OCI-LY3 (cell line): Measurements from ENCODE around the gene ETNK2.

Experiments
- H2AFZ ChIP-seq: fragments of 200-600, 300-600 bp; shearing (Covaris generic); 2 replicates; pipeline ENCODE4 v1.6.0; 2014; ENCODE audit warnings: antibody characterized with exemption, low read depth, low read length
- H3K27ac ChIP-seq: fragments of 200-600, 300-600 bp; sonication (generic); 2 replicates; pipeline ENCODE4 v1.5.1; 2014; ENCODE audit warnings: mild to moderate bottlenecking, low read length, moderate library complexity, mixed read lengths
- H3K27me3 ChIP-seq: fragments of 200-600, 300-600 bp; sonication (generic); 2 replicates; pipeline ENCODE4 v1.6.1; 2014; ENCODE audit warnings: low read depth, low read length, mixed read lengths
- H3K36me3 ChIP-seq: fragments of 200-600, 300-600 bp; sonication (generic); replicated peaks from 2 replicates; pipeline ENCODE3; 2014; ENCODE audit warnings: low read depth, low read length, mixed read lengths
- H3K4me1 ChIP-seq: fragments of 300-600, 200-600 bp; sonication (generic); 2 replicates; pipeline ENCODE4 v1.6.1; 2014; ENCODE audit warnings: low read length, mixed read lengths
- H3K4me2 ChIP-seq: fragments of 200-600, 300-600 bp; sonication (generic); 2 replicates; pipeline ENCODE4 v1.6.1; 2014; ENCODE audit warnings: low read length, mixed read lengths
- H3K4me3 ChIP-seq: fragments of 300-600, 200-600 bp; sonication (generic); 2 replicates; pipeline ENCODE4 v1.5.1; 2014; ENCODE audit warnings: antibody characterized with exemption, mild to moderate bottlenecking, low read length, moderate library complexity
- H3K79me2 ChIP-seq: fragments of 300-600, 200-600 bp; shearing (Covaris generic); 2 replicates; pipeline ENCODE4 v1.6.1; 2014; ENCODE audit warnings: mild to moderate bottlenecking, low read length, mixed read lengths
- H3K9ac ChIP-seq: fragments of 300-600, 200-600 bp; shearing (Covaris generic); 2 replicates; pipeline ENCODE4 v1.6.0; 2014; ENCODE audit warnings: mild to moderate bottlenecking, low read length, moderate library complexity
- H3K9me3 ChIP-seq: fragments of 200-600, 300-600 bp; shearing (Covaris generic); 2 replicates; pipeline ENCODE4 v1.6.1; 2014; ENCODE audit warnings: low read length, mixed read lengths; ENCODE audit not compliant: insufficient read depth
- H4K20me1 ChIP-seq: fragments of 200-600, 300-600 bp; sonication (generic); 2 replicates; pipeline ENCODE4 v1.6.1; 2016; ENCODE audit warnings: low read length, mixed read lengths; ENCODE audit not compliant: insufficient read depth
- EZH2phosphoT487 ChIP-seq: fragments of 200-600 bp; shearing (Covaris generic); IDR thresholded peaks from 2 replicates; pipeline ENCODE4 v1.6.1; 2018; ENCODE audit warnings: antibody characterized with exemption, mixed run types, low read depth
- TF ChIP-seq, protein P1 (sequence below): fragments of 200-600, 300-600 bp; sonication (generic); IDR thresholded peaks from 2 replicates; pipeline ENCODE4 v1.5.1; 2014; ENCODE audit warnings: antibody characterized with exemption, low read length, low read depth

The ETNK2 gene

DNA sequence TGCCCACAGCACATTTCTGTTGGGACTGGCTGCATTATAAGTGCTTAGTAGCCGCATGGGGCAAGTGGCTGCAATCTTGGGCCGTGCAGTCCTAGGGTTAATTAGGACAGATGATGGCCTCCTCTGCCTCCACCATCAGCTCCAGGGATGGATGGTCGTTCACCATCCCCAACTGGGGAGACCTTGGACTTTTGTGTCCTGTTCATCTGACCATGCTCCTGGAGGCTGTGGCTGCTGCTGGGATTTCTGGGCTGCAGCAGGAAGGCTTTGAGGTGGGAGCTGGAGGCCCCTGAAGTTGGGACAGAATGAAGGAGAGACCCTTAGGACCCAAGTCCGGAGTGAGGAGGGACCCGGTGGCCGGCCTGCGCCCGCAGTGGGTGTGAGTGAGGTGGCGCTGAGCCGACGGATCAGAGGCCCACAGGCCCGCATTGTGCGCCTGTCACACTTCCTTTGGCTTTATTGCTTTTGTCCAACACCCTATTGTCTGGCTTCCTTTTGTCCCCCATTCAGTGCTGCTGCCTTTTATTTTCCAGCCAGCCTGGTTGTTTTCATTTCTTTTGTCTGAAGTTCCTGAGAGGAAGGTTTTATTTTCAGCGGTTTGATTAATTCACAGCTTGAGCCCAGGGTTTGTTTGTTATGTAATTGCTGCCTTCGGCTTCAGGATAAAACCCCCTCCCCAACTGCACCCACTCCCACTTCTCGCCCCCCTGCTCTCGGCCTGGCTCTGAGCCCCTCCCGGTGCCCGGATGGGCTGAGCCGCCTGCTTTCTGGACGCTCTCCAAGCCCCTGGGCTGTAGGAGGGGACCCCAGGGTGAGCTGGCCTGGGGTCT is 43.3 kb downstream of the ETNK2 start:
- H3K9ac ChIP-seq: no peak overlapping the region

DNA sequence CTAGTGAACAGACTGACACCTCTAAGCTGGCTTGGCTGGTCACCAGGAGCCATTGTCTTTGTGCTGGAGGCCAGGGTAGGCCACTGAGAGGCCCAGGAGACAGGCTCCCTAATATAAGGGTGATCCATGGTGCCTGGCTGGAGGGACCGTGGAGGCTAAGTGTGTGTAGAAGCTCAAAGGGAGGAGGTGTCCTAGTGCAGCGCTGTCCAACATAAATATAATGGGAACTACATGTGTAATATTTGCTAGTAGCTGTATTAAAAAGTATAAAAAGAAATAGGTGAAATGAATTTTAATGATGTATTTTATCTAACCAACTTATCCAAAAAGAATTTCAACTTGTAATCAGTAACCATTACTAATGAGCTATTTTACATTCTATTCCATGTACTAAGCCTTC is 44.0 kb downstream of the ETNK2 start:
- no peak overlapping the region for H3K9ac ChIP-seq
- no peaks in the 10 kb centered on the region for H3K79me2 ChIP-seq
- no peaks in the 10 kb centered on the region for H4K20me1 ChIP-seq
- H3K4me1 ChIP-seq: no peaks in the 10 kb centered on the region
- no peak overlapping the region for H3K27ac ChIP-seq
- H3K36me3 ChIP-seq: no peaks in the 10 kb centered on the region
- TF ChIP-seq, protein P1, sequence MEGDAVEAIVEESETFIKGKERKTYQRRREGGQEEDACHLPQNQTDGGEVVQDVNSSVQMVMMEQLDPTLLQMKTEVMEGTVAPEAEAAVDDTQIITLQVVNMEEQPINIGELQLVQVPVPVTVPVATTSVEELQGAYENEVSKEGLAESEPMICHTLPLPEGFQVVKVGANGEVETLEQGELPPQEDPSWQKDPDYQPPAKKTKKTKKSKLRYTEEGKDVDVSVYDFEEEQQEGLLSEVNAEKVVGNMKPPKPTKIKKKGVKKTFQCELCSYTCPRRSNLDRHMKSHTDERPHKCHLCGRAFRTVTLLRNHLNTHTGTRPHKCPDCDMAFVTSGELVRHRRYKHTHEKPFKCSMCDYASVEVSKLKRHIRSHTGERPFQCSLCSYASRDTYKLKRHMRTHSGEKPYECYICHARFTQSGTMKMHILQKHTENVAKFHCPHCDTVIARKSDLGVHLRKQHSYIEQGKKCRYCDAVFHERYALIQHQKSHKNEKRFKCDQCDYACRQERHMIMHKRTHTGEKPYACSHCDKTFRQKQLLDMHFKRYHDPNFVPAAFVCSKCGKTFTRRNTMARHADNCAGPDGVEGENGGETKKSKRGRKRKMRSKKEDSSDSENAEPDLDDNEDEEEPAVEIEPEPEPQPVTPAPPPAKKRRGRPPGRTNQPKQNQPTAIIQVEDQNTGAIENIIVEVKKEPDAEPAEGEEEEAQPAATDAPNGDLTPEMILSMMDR: no peak
- no peak for TF ChIP-seq EZH2phosphoT487
- H3K4me2 ChIP-seq: no peak overlapping the region
- no peak overlapping the region for H3K4me3 ChIP-seq
- H3K27me3 ChIP-seq: peaks cover 7% of the 10 kb centered on the region; the same call in 1 of the 2 replicates
- H3K9me3 ChIP-seq: no peaks in the 10 kb centered on the region
- H2AFZ ChIP-seq: no peak overlapping the region

More for the DNA sequence above, 43.3 kb downstream of the ETNK2 start:
- no peak overlapping the region for H3K4me2 ChIP-seq
- H3K79me2 ChIP-seq: no peaks in the 10 kb centered on the region
- H4K20me1 ChIP-seq: no peaks in the 10 kb centered on the region
- H3K4me3 ChIP-seq: no peak overlapping the region
- no peaks in the 10 kb centered on the region for H3K4me1 ChIP-seq
- peaks cover 7% of the 10 kb centered on the region; the same call in 1 of the 2 replicates for H3K27me3 ChIP-seq
- no peaks in the 10 kb centered on the region for H3K36me3 ChIP-seq
- no peak overlapping the region for H2AFZ ChIP-seq
- H3K9me3 ChIP-seq: no peaks in the 10 kb centered on the region
- no peak overlapping the region for H3K27ac ChIP-seq
- TF ChIP-seq, protein P1: no peak
- TF ChIP-seq EZH2phosphoT487: no peak

DNA sequence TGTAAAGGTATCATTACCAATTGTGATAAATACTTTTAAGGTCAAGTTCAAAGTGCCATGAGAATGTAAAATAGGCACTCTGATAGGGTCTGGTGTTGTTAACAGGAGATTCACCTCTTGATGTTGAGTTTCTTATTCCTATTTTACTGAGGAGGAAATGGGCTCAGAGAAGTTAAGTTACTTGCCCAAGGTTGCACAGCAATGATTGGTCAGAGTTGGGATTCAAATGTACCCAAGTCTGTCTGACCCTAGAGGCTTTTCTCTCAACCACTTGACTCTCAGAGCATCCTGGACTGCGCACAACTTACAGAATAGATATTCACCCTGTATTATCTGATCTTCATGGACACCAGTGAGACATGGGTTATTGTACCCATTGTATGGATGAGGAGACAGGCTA is 45.0 kb downstream of the ETNK2 start:
- Histone ChIP-seq H3K9ac (no peak overlapping the region), H3K79me2 (no peaks in the 10 kb centered on the region), H3K27me3 (peaks cover 7% of the 10 kb centered on the region; the same call in 1 of the 2 replicates)

DNA sequence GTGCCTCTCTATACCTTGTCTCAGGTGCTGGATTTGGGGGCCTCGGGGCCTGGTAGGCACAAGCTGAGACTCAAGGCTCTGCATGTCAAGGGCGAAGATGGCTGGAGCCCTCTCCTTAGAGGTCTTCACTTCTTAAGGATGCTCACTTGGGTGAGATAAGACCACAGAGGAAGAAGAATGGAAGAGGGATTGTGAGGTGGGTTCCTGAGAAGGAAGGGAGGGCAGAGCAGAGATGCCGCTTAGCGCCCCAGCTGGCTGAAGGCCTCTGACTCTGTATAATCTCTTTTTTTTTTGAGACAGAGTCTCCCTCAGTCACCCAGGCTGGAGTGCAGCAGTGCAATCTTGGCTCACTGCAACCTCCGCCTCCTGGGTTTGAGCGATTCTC is 46.7 kb downstream of the ETNK2 start:
- H3K4me1 ChIP-seq: no peaks in the 10 kb centered on the region
- H3K79me2 ChIP-seq: no peaks in the 10 kb centered on the region
- H4K20me1 ChIP-seq: no peaks in the 10 kb centered on the region
- H3K9ac ChIP-seq: no peak overlapping the region
- TF ChIP-seq, protein P1: no peak
- TF ChIP-seq EZH2phosphoT487: no peak
- no peak overlapping the region for H2AFZ ChIP-seq
- no peak overlapping the region for H3K4me2 ChIP-seq
- H3K27ac ChIP-seq: no peak overlapping the region
- no peak overlapping the region for H3K4me3 ChIP-seq
- H3K27me3 ChIP-seq: peaks cover 7% of the 10 kb centered on the region; the same call in 1 of the 2 replicates
- H3K36me3 ChIP-seq: no peaks in the 10 kb centered on the region
- no peaks in the 10 kb centered on the region for H3K9me3 ChIP-seq

More for the DNA sequence above, 45.0 kb downstream of the ETNK2 start:
- TF ChIP-seq, protein P1: no peak
- no peak for TF ChIP-seq EZH2phosphoT487
- Histone ChIP-seq H4K20me1 (no peaks in the 10 kb centered on the region), H3K4me2 (no peak overlapping the region), H3K4me1 (no peaks in the 10 kb centered on the region), H2AFZ (no peak overlapping the region), H3K27ac (no peak overlapping the region), H3K4me3 (no peak overlapping the region), H3K9me3 (no peaks in the 10 kb centered on the region), H3K36me3 (no peaks in the 10 kb centered on the region)
